ENCODE measurements around the gene PLEKHG3.

Gene PLEKHG3

GRCh38 chr14:64719601-64720000 is 15.4 kb downstream of the PLEKHG3 start:
- H3K4me3 ChIP-seq (ENCODE audit: low read depth, low read length): no peak overlapping the region
- CTCF ChIA-PET: interaction anchor here (1.5 to 2.4 kb wide), 2 partner anchors 14 to 42 kb away, joined by 3 to 8 read pairs; no protein-coding TSS in a partner anchor
- POLR2A ChIA-PET: no interaction called here
- DNase-seq (ENCODE audit: low read depth, low spot score): no peak
- no peak for TF ChIP-seq CTCF (IDR thresholded peaks at IDR 0.05; ENCODE audit: insufficient read depth, low read length, missing control alignments)

- TF ChIP-seq CTCF (IDR thresholded peaks at IDR 0.05; ENCODE audit: insufficient read depth, low read length, missing control alignments): no peak
- POLR2A ChIA-PET: no interaction called here
- CTCF ChIA-PET: interaction anchor here (1.0 to 2.4 kb wide), 4 partner anchors 15 to 48 kb away, joined by 3 to 8 read pairs (median 4); no protein-coding TSS in a partner anchor
- peak; percentile 59 for DNase-seq (ENCODE audit: low read depth, low spot score)
- H3K4me3 ChIP-seq (ENCODE audit: low read depth, low read length): no peak overlapping the region
Observed at GRCh38 chr14:64720131-64720576, 15.9 kb downstream of the PLEKHG3 start.

- no peak for TF ChIP-seq CTCF (IDR thresholded peaks at IDR 0.05; ENCODE audit: insufficient read depth, low read length, missing control alignments)
- POLR2A ChIA-PET: no interaction called here
- peak; percentile 77 for DNase-seq (ENCODE audit: low read depth, low spot score)
- H3K4me3 ChIP-seq (ENCODE audit: low read depth, low read length): peak overlapping the region; percentile 18; the same call in 1 of the 2 replicates
- CTCF ChIA-PET: interaction anchor here (1.4 to 2.5 kb wide), 6 partner anchors 10 to 49 kb away, joined by 3 to 8 read pairs (median 6); no protein-coding TSS in a partner anchor
Observed at GRCh38 chr14:64721391-64721791, 17.2 kb downstream of the PLEKHG3 start.

- peak overlapping the region; percentile 18; the same call in 1 of the 2 replicates for H3K4me3 ChIP-seq (ENCODE audit: low read depth, low read length)
- CTCF ChIA-PET: interaction anchor here (1.4 to 2.5 kb wide), 5 partner anchors 10 to 43 kb away, joined by 3 to 8 read pairs (median 7); no protein-coding TSS in a partner anchor
- no peak for DNase-seq (ENCODE audit: low read depth, low spot score)
- POLR2A ChIA-PET: no interaction called here
- TF ChIP-seq CTCF (IDR thresholded peaks at IDR 0.05; ENCODE audit: insufficient read depth, low read length, missing control alignments): no peak
Observed at GRCh38 chr14:64721899-64722298, 17.7 kb downstream of the PLEKHG3 start.

GRCh38 chr14:64722842-64723447 is 18.7 kb downstream of the PLEKHG3 start:
- DNase-seq (ENCODE audit: low read depth, low spot score): no peak
- TF ChIP-seq CTCF (IDR thresholded peaks at IDR 0.05; ENCODE audit: insufficient read depth, low read length, missing control alignments): no peak
- CTCF ChIA-PET: interaction anchor here (1.4 to 2.5 kb wide), 3 partner anchors 12 to 42 kb away, joined by 4 to 7 read pairs (median 7); no protein-coding TSS in a partner anchor
- POLR2A ChIA-PET: no interaction called here
- no peak overlapping the region for H3K4me3 ChIP-seq (ENCODE audit: low read depth, low read length)

GRCh38 chr14:64723691-64724577 is 19.7 kb downstream of the PLEKHG3 start:
- no peak overlapping the region for H3K4me3 ChIP-seq (ENCODE audit: low read depth, low read length)
- POLR2A ChIA-PET: no interaction called here
- TF ChIP-seq CTCF (IDR thresholded peaks at IDR 0.05; ENCODE audit: insufficient read depth, low read length, missing control alignments): no peak
- no peak for DNase-seq (ENCODE audit: low read depth, low spot score)
- CTCF ChIA-PET: interaction anchor here (1.0 to 1.7 kb wide), 5 partner anchors 9 to 52 kb away, joined by 3 to 4 read pairs (median 3); no protein-coding TSS in a partner anchor

All from AG04449 (cell line).